ENCODE results near the gene PTPRZ1.
A peak's percentile ranks its signal among the peaks of the same experiment; 100 is the strongest.

PTPRZ1 gene

DNA sequence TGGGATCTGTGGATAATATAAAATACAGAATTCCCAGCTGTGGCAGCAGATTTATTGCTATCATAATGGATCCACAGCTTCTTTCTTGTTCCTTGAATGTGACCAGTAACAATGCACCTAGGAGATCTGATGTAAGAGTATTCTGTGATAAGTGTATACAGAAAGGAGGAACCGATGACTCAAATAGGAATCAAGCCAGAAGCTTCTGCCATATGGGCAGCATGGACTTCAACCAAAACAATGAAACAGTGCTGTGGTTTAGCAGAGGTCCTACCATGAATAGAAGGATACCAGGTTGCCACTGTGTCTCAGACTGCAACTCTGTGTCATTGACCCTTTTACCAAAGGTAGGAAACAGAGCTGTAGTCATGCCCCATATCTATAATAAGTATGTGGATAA, 81.8 kb downstream of the PTPRZ1 start:
- DNase-seq: peak; percentile 11

DNA sequence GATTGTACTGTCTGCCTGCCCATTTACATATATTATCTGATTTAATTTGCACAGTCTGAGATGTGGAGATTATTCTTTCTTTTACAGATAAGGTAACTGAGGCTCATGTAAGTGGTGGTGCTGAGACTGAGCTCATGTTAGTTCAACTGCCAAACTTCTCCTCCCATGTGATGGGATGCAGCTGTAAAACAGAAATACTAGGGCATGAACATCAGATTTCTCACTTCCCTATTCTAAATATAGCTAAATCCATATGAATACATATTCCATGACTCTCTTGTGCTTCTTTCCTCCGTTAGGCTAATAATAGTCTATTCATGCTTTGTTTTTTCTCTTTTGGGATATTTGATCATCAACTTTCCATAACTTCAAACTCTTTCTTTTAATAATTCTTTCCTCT, 84.7 kb downstream of the PTPRZ1 start:
- DNase-seq: no peak

DNA sequence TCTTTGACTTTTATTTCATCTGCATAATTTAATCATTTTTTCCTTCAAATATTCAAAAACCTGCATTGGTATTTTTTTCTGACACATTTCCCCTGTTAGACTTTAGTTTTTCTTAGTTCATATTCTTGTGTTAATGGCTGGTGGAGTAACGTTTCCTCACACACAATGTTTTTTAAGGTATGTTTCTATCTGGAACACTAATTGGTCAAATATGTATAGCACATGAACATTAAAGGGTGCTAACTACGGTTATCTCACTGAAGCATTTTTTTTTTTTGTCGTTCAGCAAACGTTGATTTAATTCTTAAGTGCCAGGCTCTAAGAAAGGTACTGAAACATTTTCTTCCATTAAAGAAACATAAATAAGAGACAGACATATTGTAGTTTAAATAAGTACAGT, 87.7 kb downstream of the PTPRZ1 start:
- no peak for DNase-seq

GRCh38 chr7:121961089-121961867, 88.3 kb downstream of the PTPRZ1 start:
- DNase-seq: peak; percentile 87

DNA sequence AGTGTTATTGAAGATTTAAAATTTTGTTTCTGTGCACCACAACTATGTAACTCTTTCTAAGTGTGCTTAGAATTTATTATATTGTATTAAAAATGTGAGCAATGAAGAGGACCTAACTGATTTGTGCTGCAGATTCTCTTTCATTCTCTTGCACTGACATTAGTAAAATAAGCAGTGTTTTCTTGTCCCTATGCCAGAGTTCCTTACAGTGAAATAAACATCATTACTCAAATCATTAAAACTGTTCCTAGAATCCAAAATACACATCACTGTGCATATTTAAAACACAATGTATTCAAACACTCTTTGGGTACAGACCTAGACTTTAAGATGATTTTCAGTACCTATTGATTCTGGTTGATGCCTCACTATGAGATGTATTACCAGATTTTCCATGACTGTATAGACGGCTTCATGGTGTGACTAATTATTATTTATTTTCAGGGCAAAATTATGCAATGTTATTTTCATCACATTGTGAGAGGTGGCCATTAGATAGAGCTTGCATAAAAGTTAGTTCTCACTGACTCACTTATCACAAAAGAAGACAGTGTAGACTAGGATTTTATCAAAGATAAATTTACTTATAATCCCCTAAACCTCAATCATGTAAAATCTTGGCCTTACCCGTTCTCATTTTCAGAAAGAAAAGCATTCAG, 93.4 kb downstream of the PTPRZ1 start:
- no peak for DNase-seq

- no peak for DNase-seq
Measured at GRCh38 chr7:121966935-121967332, 94.0 kb downstream of the PTPRZ1 start.

GRCh38 chr7:121985476-121986030, 112.6 kb downstream of the PTPRZ1 start:
- DNase-seq: peak; percentile 2

DNA sequence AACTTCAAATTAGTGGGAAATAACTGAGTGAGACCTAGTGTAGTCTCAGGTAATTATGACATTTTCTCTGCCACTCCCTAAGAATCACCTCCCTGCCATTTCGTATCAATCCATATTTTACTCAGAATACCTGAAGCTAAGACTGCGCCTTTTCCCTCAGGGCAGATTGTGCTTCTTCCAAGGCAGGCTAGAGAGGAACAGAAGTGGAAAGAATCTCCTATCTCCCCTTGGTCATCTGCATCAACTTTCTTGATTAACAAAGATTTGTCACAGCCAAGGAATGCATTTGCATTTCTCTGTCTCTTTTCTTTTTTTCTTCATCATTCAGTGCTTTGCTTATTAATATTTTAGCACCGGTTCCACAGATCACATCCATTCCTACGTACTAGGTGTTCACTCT, 119.1 kb downstream of the PTPRZ1 start:
- no peak for DNase-seq

DNA sequence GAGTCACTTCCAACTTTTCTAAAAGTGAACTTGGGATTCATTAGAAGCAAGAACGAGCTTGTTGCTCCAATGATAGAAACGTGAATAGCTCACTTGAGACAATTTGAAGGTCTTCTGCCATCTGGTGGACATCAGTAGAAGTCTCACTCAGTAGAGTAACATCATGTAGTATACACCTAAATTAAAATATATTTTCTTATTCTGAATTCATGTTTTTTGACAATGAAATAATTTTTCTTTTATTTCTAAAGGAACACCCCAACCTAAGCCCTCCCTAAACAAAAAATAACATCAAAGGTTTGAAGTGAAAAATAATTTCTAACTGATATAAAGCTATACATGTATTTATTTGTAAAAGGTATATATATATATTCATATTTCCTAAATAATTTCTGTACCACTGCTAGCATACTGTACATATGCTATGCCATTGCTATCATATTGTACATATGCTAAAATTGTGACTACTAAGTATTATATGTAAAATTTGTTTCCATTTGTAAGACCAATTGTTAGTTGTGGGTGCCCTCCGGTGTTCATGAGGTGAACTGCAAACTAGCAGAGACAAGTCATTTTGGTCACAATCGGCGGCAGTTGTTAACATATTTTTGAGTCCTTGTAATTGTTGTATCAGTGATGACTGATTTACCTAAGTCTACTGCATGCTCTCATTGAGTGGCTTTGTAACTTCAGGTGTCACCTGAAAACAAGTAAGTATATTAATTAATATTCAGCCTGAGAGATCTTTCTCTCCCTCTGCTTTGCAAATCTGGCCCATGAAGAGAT, 121.9 kb downstream of the PTPRZ1 start:
- DNase-seq: peak; percentile 74

- no peak for DNase-seq
Measured at GRCh38 chr7:122006687-122007086, 133.7 kb downstream of the PTPRZ1 start.

DNA sequence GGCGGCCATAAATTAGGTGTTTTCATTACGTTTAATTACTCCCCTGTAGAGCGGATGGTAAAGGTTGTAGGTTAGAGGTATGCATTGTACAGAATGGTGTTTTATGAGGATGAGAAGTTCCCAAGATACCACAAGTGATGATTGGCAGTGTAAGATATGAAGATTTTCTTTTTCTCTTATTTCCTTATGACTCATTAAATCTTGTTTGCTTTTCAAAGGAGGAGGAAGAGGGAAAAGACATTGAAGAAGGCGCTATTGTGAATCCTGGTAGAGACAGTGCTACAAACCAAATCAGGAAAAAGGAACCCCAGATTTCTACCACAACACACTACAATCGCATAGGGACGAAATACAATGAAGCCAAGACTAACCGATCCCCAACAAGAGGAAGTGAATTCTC, 137.2 kb downstream of the PTPRZ1 start:
- DNase-seq: no peak

DNA sequence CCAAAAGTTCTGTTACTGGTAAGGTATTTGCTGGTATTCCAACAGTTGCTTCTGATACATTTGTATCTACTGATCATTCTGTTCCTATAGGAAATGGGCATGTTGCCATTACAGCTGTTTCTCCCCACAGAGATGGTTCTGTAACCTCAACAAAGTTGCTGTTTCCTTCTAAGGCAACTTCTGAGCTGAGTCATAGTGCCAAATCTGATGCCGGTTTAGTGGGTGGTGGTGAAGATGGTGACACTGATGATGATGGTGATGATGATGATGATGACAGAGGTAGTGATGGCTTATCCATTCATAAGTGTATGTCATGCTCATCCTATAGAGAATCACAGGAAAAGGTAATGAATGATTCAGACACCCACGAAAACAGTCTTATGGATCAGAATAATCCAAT, 140.1 kb downstream of the PTPRZ1 start:
- peak; percentile 1 for DNase-seq

- DNase-seq: no peak
Measured at GRCh38 chr7:122013630-122014029, 140.7 kb downstream of the PTPRZ1 start.

DNA sequence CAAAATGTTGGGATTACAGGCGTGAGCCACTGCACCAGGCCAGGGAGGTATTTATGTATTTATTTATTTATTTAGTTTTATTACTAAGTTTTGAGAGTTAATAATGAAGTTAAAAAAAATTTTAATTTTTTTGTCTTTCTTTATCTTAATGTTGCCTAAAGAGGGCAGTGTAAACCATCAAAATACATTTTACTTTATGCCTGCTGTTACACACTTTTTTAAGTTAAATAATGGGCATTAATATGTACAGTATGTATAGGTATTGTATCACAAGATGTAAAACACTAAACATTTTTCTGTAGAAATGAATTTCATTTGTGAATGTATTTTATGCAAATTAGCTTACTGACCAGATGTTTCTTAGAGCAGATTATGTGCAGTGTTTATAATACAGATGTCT, 141.7 kb downstream of the PTPRZ1 start:
- DNase-seq: no peak

GRCh38 chr7:122018032-122018431, 145.1 kb downstream of the PTPRZ1 start:
- DNase-seq: no peak

DNA sequence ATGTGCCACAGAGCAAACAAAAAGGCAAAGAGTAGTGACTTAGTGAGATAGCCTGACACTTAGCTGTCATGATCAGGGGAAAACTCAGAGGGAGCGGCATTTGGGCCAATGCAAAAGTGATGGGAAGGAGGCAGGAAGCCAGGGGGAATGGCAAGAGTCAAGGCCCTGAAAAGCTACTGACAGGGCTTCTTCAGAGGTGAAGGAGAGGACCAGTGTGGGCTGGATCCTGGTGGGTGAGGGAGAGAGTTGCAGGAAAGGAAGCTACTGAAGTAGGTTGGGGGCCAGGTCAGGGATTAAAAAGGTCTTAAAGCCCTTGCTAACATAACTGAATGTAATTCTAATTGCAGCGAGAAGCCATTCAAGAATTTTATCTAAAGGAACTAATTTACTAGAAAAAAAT, 154.1 kb downstream of the PTPRZ1 start:
- no peak for DNase-seq

DNA sequence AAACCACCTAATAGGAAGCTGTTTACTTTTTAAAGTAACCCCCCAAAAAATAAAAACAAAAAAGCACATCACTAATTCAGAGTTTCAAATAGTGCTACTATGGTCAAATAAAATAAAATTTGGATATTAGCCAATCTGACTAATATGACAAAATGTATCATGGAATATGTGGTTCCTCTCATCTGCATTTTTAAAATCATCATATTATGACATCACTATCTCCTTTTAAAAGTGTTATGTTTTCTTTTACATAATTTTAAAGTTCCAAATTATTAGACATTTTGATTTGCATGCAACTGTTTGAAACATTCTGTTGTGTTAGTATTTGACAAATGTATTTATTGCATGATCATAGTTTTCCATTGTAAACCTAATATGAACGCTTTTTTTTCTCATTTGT, 160.7 kb downstream of the PTPRZ1 start:
- no peak for DNase-seq

GRCh38 chr7:122035876-122036275, 162.9 kb downstream of the PTPRZ1 start:
- no peak for DNase-seq

GRCh38 chr7:122038134-122038533, 165.2 kb downstream of the PTPRZ1 start:
- no peak for DNase-seq

GRCh38 chr7:122038904-122039303, 165.9 kb downstream of the PTPRZ1 start:
- peak; percentile 3 for DNase-seq

- no peak for DNase-seq
Measured at GRCh38 chr7:122040147-122040546, 167.2 kb downstream of the PTPRZ1 start.

DNA sequence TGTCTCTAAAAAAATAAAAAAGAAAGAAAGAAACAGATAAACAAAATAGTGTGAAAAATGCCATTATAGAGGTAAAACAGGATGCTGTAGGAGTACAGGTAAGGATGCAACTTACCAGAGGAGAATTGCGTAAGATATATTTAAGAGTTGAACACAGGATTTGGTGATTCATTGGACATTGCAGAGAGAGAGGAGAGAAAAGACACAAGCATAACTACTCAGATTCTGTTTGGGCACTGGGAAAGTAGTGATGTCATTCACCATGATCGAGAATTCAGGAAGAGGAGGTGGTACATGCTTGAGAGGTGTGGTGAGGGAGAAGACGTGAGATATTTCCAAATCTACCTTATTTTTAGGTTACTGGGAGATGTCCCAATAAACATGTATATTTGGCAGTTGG, 173.4 kb downstream of the PTPRZ1 start:
- no peak for DNase-seq

GRCh38 chr7:122054393-122054792, 181.4 kb downstream of the PTPRZ1 start:
- DNase-seq: no peak
